Measurements from ENCODE around the gene IRAK1BP1. TPM values are rescaled to one million over a fixed set of nuclear protein-coding genes. Genes with fewer than 3 reads are reported as not detected.

IRAK1BP1 gene
- total RNA-seq, 1 experiment from 2014 or later = 2.2 TPM

GRCh38 chr6:78925317-78925716, 58.0 kb downstream of the IRAK1BP1 start:
- no peaks in the 10 kb centered on the region for H3K9me3 ChIP-seq (ENCODE audit: control insufficient read depth, insufficient read depth, low read depth, low read length)
- H3K27me3 ChIP-seq (ENCODE audit: control insufficient read depth, insufficient read depth, low read length) = no peaks in the 10 kb centered on the region
- ChIA-PET POLR2A (no interaction called here), CTCF (no interaction called here)
- no peaks in the 10 kb centered on the region for H3K36me3 ChIP-seq (ENCODE audit: control insufficient read depth, insufficient read depth, low read length)
- in situ Hi-C loops (cut with HindIII; ENCODE audit: low pct_unique_long_range_greater_than_20kb, low sequenced_read_pairs) (no loop called here), intact Hi-C loops (cut with micrococcal nuclease; ENCODE audit: unreplicated experiment) (no loop called here)
- TF ChIP-seq POLR2AphosphoS5 (IDR thresholded peaks at IDR 0.05; ENCODE audit: low read depth, low read length) (no peak), TCF7L2 (IDR thresholded peaks at IDR 0.05; ENCODE audit: low read depth, low read length) (no peak)
- H3K4me1 ChIP-seq (ENCODE audit: control insufficient read depth, insufficient read depth, low read length) = no peaks in the 10 kb centered on the region
- ATAC-seq (no peak), DNase-seq (ENCODE audit: low read depth, low spot score) (no peak)
- H3K4me3 ChIP-seq (ENCODE audit: low read depth in 2 of 2, low read length in 2 of 2) = no peak overlapping the region
- BruUV-seq (replicated peaks) = no TSS peak
- no peak overlapping the region for H3K27ac ChIP-seq (ENCODE audit: low read length)

GRCh38 chr6:78935553-78935952, 68.2 kb downstream of the IRAK1BP1 start:
- no peak for ATAC-seq
- CTCF ChIA-PET = no interaction called here

DNA sequence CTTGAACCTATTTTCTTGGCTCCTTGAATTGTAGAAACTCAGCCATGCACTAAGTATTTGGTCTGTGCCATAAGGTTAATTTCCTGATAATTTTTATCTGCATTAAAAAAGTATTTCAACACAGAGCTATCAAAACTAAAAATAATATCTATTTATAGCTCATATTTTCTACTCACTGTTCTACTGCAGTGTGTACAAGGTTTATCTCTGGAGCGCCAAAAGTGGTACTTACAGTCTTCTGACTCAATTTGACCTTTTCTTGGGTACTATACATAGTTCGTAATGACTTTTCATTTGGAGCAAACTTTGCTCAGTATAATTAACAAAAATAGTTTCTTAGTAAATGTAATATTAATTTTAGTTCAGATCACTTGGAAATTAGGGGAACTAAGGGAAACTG, 69.2 kb downstream of the IRAK1BP1 start:
- no peak for TF ChIP-seq POLR2AphosphoS5 (IDR thresholded peaks at IDR 0.05; ENCODE audit: low read depth, low read length)
- TF ChIP-seq, protein P1, sequence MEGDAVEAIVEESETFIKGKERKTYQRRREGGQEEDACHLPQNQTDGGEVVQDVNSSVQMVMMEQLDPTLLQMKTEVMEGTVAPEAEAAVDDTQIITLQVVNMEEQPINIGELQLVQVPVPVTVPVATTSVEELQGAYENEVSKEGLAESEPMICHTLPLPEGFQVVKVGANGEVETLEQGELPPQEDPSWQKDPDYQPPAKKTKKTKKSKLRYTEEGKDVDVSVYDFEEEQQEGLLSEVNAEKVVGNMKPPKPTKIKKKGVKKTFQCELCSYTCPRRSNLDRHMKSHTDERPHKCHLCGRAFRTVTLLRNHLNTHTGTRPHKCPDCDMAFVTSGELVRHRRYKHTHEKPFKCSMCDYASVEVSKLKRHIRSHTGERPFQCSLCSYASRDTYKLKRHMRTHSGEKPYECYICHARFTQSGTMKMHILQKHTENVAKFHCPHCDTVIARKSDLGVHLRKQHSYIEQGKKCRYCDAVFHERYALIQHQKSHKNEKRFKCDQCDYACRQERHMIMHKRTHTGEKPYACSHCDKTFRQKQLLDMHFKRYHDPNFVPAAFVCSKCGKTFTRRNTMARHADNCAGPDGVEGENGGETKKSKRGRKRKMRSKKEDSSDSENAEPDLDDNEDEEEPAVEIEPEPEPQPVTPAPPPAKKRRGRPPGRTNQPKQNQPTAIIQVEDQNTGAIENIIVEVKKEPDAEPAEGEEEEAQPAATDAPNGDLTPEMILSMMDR (IDR thresholded peaks at IDR 0.05) = no peak
- no peak for TF ChIP-seq SIN3A (IDR thresholded peaks at IDR 0.05; ENCODE audit: borderline replicate concordance, insufficient read depth, low read depth, low read length)
- TF ChIP-seq TCF7L2 (IDR thresholded peaks at IDR 0.05; ENCODE audit: low read depth, low read length) = no peak
- TF ChIP-seq, protein P2, sequence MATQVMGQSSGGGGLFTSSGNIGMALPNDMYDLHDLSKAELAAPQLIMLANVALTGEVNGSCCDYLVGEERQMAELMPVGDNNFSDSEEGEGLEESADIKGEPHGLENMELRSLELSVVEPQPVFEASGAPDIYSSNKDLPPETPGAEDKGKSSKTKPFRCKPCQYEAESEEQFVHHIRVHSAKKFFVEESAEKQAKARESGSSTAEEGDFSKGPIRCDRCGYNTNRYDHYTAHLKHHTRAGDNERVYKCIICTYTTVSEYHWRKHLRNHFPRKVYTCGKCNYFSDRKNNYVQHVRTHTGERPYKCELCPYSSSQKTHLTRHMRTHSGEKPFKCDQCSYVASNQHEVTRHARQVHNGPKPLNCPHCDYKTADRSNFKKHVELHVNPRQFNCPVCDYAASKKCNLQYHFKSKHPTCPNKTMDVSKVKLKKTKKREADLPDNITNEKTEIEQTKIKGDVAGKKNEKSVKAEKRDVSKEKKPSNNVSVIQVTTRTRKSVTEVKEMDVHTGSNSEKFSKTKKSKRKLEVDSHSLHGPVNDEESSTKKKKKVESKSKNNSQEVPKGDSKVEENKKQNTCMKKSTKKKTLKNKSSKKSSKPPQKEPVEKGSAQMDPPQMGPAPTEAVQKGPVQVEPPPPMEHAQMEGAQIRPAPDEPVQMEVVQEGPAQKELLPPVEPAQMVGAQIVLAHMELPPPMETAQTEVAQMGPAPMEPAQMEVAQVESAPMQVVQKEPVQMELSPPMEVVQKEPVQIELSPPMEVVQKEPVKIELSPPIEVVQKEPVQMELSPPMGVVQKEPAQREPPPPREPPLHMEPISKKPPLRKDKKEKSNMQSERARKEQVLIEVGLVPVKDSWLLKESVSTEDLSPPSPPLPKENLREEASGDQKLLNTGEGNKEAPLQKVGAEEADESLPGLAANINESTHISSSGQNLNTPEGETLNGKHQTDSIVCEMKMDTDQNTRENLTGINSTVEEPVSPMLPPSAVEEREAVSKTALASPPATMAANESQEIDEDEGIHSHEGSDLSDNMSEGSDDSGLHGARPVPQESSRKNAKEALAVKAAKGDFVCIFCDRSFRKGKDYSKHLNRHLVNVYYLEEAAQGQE (IDR thresholded peaks at IDR 0.05; ENCODE audit: insufficient read depth in 1 of 2, low read depth in 2 of 2, low read length in 1 of 2) = no peak
- Histone ChIP-seq H3K36me3 (ENCODE audit: control insufficient read depth, insufficient read depth, low read length) (peaks cover 19% of the 10 kb centered on the region), H3K9me3 (ENCODE audit: control insufficient read depth, insufficient read depth, low read depth, low read length) (no peaks in the 10 kb centered on the region), H3K4me1 (ENCODE audit: control insufficient read depth, insufficient read depth, low read length) (no peaks in the 10 kb centered on the region), H3K27me3 (ENCODE audit: control insufficient read depth, insufficient read depth, low read length) (no peaks in the 10 kb centered on the region), H3K4me3 (ENCODE audit: low read depth in 2 of 2, low read length in 2 of 2) (no peak overlapping the region), H3K27ac (ENCODE audit: low read length) (no peak overlapping the region)
- TSS peak; percentile 22 for BruUV-seq (replicated peaks)
- POLR2A ChIA-PET = no interaction called here
- DNase-seq (ENCODE audit: low read depth, low spot score) (no peak), ATAC-seq (no peak)
- intact Hi-C loops (cut with micrococcal nuclease; ENCODE audit: unreplicated experiment) (no loop called here), in situ Hi-C loops (cut with HindIII; ENCODE audit: low pct_unique_long_range_greater_than_20kb, low sequenced_read_pairs) (no loop called here)
- CTCF ChIA-PET = no interaction called here

More at GRCh38 chr6:78935553-78935952, 68.2 kb downstream of the IRAK1BP1 start:
- Histone ChIP-seq H3K9me3 (ENCODE audit: control insufficient read depth, insufficient read depth, low read depth, low read length) (no peaks in the 10 kb centered on the region), H3K27ac (ENCODE audit: low read length) (no peak overlapping the region), H3K4me1 (ENCODE audit: control insufficient read depth, insufficient read depth, low read length) (no peaks in the 10 kb centered on the region), H3K36me3 (ENCODE audit: control insufficient read depth, insufficient read depth, low read length) (peaks cover 14% of the 10 kb centered on the region), H3K4me3 (ENCODE audit: low read depth in 2 of 2, low read length in 2 of 2) (no peak overlapping the region), H3K27me3 (ENCODE audit: control insufficient read depth, insufficient read depth, low read length) (no peaks in the 10 kb centered on the region)
- no TSS peak for BruUV-seq (replicated peaks)
- TF ChIP-seq, protein P2 (IDR thresholded peaks at IDR 0.05; ENCODE audit: insufficient read depth in 1 of 2, low read depth in 2 of 2, low read length in 1 of 2) = no peak
- TF ChIP-seq TCF7L2 (IDR thresholded peaks at IDR 0.05; ENCODE audit: low read depth, low read length) (no peak), POLR2AphosphoS5 (IDR thresholded peaks at IDR 0.05; ENCODE audit: low read depth, low read length) (no peak), SIN3A (IDR thresholded peaks at IDR 0.05; ENCODE audit: borderline replicate concordance, insufficient read depth, low read depth, low read length) (no peak)
- TF ChIP-seq, protein P1 (IDR thresholded peaks at IDR 0.05) = no peak
- in situ Hi-C loops (cut with HindIII; ENCODE audit: low pct_unique_long_range_greater_than_20kb, low sequenced_read_pairs) (no loop called here), intact Hi-C loops (cut with micrococcal nuclease; ENCODE audit: unreplicated experiment) (no loop called here)
- no peak for DNase-seq (ENCODE audit: low read depth, low spot score)
- POLR2A ChIA-PET = no interaction called here
